GM19239 (cell line): ENCODE results near the gene CTF1.
"Not testable (repeated sequence)": the region's sequence is repeated elsewhere in the genome, so short reads cannot be mapped to it uniquely, and the experiment has no call there.

ENCODE experiments used
- DNase-seq: peaks from one replicate; pipeline ENCODE4 v3.0.0; 2011; ENCODE audit warnings: low spot score; ENCODE audit not compliant: insufficient read length
- FAIRE-seq: peaks from 2 replicates; lab custom pipeline; 2011; peaks lifted over from hg19 to GRCh38; lab: Jason Lieb, UNC

The CTF1 gene

GRCh38 chr16:30926937-30927788 lies 30.7 kb downstream of the CTF1 start:
- no peak for DNase-seq
- peak; percentile 28 for FAIRE-seq

GRCh38 chr16:30927789-30928378 lies 31.5 kb downstream of the CTF1 start:
- peak; percentile 71 for FAIRE-seq
- DNase-seq, result no peak

- FAIRE-seq, result no peak
Measured at GRCh38 chr16:30928390-30928789, 32.0 kb downstream of the CTF1 start.

GRCh38 chr16:30929167-30929566 lies 32.8 kb downstream of the CTF1 start:
- FAIRE-seq (no peak), DNase-seq (no peak)

More at GRCh38 chr16:30928390-30928789, 32.0 kb downstream of the CTF1 start:
- DNase-seq, result no peak

- no peak for FAIRE-seq
- DNase-seq, result no peak
Measured at GRCh38 chr16:30930160-30930571, 33.8 kb downstream of the CTF1 start.

GRCh38 chr16:30931068-30931650 lies 34.7 kb downstream of the CTF1 start:
- DNase-seq, result no peak
- no peak for FAIRE-seq

- DNase-seq, result no peak
Measured at GRCh38 chr16:30934827-30935557, 38.6 kb downstream of the CTF1 start.

GRCh38 chr16:30937692-30938091 lies 41.3 kb downstream of the CTF1 start:
- FAIRE-seq (no peak), DNase-seq (no peak)

More at GRCh38 chr16:30934827-30935557, 38.6 kb downstream of the CTF1 start:
- FAIRE-seq, result no peak

- not testable (repeated sequence) for FAIRE-seq, DNase-seq
Measured at GRCh38 chr16:30939571-30939970, 43.2 kb downstream of the CTF1 start.

GRCh38 chr16:30941600-30942425 lies 45.4 kb downstream of the CTF1 start:
- DNase-seq, result peak; percentile 94

GRCh38 chr16:30942426-30942806 lies 46.0 kb downstream of the CTF1 start:
- no peak for DNase-seq
- no peak for FAIRE-seq

More at GRCh38 chr16:30941600-30942425, 45.4 kb downstream of the CTF1 start:
- FAIRE-seq, result peak; percentile 87

GRCh38 chr16:30944352-30944751 lies 47.9 kb downstream of the CTF1 start:
- DNase-seq, result no peak
- FAIRE-seq, result no peak

- FAIRE-seq, result no peak
- no peak for DNase-seq
Measured at GRCh38 chr16:30946671-30947540, 50.5 kb downstream of the CTF1 start.

GRCh38 chr16:30947541-30947858 lies 51.1 kb downstream of the CTF1 start:
- FAIRE-seq (no peak), DNase-seq (no peak)

- DNase-seq, result no peak
- no peak for FAIRE-seq
Measured at GRCh38 chr16:30947859-30948666, 51.6 kb downstream of the CTF1 start.

- DNase-seq (peak; percentile 78), FAIRE-seq (peak; percentile 11)
Measured at GRCh38 chr16:30948667-30949649, 52.5 kb downstream of the CTF1 start, which contains the start of gene ORAI3. Gene ORAI3 (plus strand): TSS chr16:30949068. CDS start chr16:30949290, 222 bp downstream.
